Activated CD8-positive, alpha-beta memory T cell treated with anti-CD3 and anti-CD28 coated beads for 1 hour (primary cell): ENCODE measurements around the gene SETD1A.

ENCODE experiments used
- DNase-seq, 2 donors: peaks; one replicate each; pipeline ENCODE4 v3.0.0-alpha.2; 2020; ENCODE audit warnings: low read depth in 1 of 2; ENCODE audit errors: extremely low read depth in 1 of 2

SETD1A gene

GRCh38 chr16:30996985-30997724 lies 39.6 kb downstream of the SETD1A start:
- DNase-seq = peak; percentile 48 to 80

- DNase-seq = no peak
Observed at GRCh38 chr16:30997725-30998711, 40.5 kb downstream of the SETD1A start.

- DNase-seq = no peak
Observed at GRCh38 chr16:30998852-30999761, 41.6 kb downstream of the SETD1A start.

- no peak for DNase-seq
Observed at GRCh38 chr16:31000671-31001382, 43.3 kb downstream of the SETD1A start.

GRCh38 chr16:31001507-31002249 lies 44.1 kb downstream of the SETD1A start:
- no peak for DNase-seq

GRCh38 chr16:31002250-31002700 lies 44.7 kb downstream of the SETD1A start:
- no peak for DNase-seq

- DNase-seq = no peak
Observed at GRCh38 chr16:31002862-31003341, 45.3 kb downstream of the SETD1A start.

- no peak for DNase-seq
Observed at GRCh38 chr16:31003744-31004143, 46.2 kb downstream of the SETD1A start.

- DNase-seq = no peak
Observed at GRCh38 chr16:31004658-31005057, 47.1 kb downstream of the SETD1A start.

- no peak for DNase-seq
Observed at GRCh38 chr16:31005350-31006085, 48.0 kb downstream of the SETD1A start.

- no peak for DNase-seq
Observed at GRCh38 chr16:31006086-31006385, 48.5 kb downstream of the SETD1A start.

- no peak for DNase-seq
Observed at GRCh38 chr16:31006589-31006988, 49.0 kb downstream of the SETD1A start.

- DNase-seq = no peak
Observed at GRCh38 chr16:31007684-31008083, 50.1 kb downstream of the SETD1A start.

- no peak for DNase-seq
Observed at GRCh38 chr16:31008149-31008548, 50.6 kb downstream of the SETD1A start.

GRCh38 chr16:31008551-31008950 lies 51.0 kb downstream of the SETD1A start:
- no peak for DNase-seq

- DNase-seq = no peak
Observed at GRCh38 chr16:31009120-31009519, 51.6 kb downstream of the SETD1A start.

GRCh38 chr16:31009894-31010584 lies 52.5 kb downstream of the SETD1A start:
- DNase-seq = no peak
